Neuronal stem cell (in vitro differentiated cells): ENCODE data around the gene COL8A2.

Source experiments
- DNase-seq: peaks from one replicate; pipeline ENCODE4 v3.0.0-alpha.2; 2013; ENCODE audit warnings: low spot score
- H2AFZ ChIP-seq: one replicate; pipeline ENCODE4 v1.6.1; 2013; ENCODE audit warnings: mild to moderate bottlenecking, low read length, inconsistent platforms
- H2AK5ac ChIP-seq: 2 replicates; pipeline ENCODE4 v1.6.1; 2013; ENCODE audit warnings: low read depth, mild to moderate bottlenecking, inconsistent platforms, low read length, moderate library complexity, mixed read lengths
- H2BK120ac ChIP-seq: 2 replicates; pipeline ENCODE4 v1.6.1; 2013; ENCODE audit warnings: low read depth, mild to moderate bottlenecking, inconsistent platforms, low read length, moderate library complexity, mixed read lengths
- H2BK12ac ChIP-seq: one replicate; pipeline ENCODE4 v1.6.1; 2013; ENCODE audit warnings: low read length, inconsistent platforms
- H2BK15ac ChIP-seq: 2 replicates; pipeline ENCODE4 v1.6.1; 2013; ENCODE audit warnings: mild to moderate bottlenecking, low read length, inconsistent platforms, mixed read lengths
- H2BK5ac ChIP-seq: one replicate; pipeline ENCODE4 v1.6.1; 2013; ENCODE audit warnings: inconsistent platforms, mild to moderate bottlenecking, low read length, moderate library complexity
- H3K14ac ChIP-seq: one replicate; pipeline ENCODE4 v1.6.1; 2013; ENCODE audit warnings: low read length, inconsistent platforms
- H3K18ac ChIP-seq: 2 replicates; pipeline ENCODE4 v1.6.1; 2013; ENCODE audit warnings: low read length, inconsistent platforms
- H3K23ac ChIP-seq: 2 replicates; pipeline ENCODE4 v1.6.1; 2013; ENCODE audit warnings: low read depth, mild to moderate bottlenecking, mixed read lengths, low read length, inconsistent platforms; ENCODE audit not compliant: poor library complexity
- H3K27ac ChIP-seq: replicated peaks from 3 replicates; pipeline ENCODE4 v1.5.1; 2013; ENCODE audit warnings: low read length, inconsistent platforms
- H3K27me3 ChIP-seq, 3 experiments: 2 replicates each; pipeline ENCODE4 v1.6.1; 2013; ENCODE audit warnings: low read length in 3 of 3, mild to moderate bottlenecking in 2 of 3, inconsistent platforms in 1 of 3, low read depth in 1 of 3, mixed read lengths in 1 of 3, moderate library complexity in 1 of 3; ENCODE audit not compliant: control insufficient read depth in 3 of 3, insufficient read depth in 3 of 3
- H3K36me3 ChIP-seq, 2 donors: replicated peaks in 1 of 2; 2 replicates each; pipeline ENCODE4 v1.6.1; 2013; ENCODE audit warnings: low read length in 2 of 2; ENCODE audit not compliant: control insufficient read depth in 2 of 2, insufficient read depth in 2 of 2
- H3K4ac ChIP-seq: 2 replicates; pipeline ENCODE4 v1.6.1; 2013; ENCODE audit warnings: inconsistent platforms, mild to moderate bottlenecking, low read length, moderate library complexity
- H3K4me1 ChIP-seq, 2 donors: 1 replicate in 1 of 2; 2 replicates in 1 of 2; pipeline ENCODE4 v1.6.1; 2013; ENCODE audit warnings: low read length in 2 of 2, low read depth in 1 of 2; ENCODE audit not compliant: control insufficient read depth in 2 of 2, insufficient read depth in 1 of 2
- H3K4me2 ChIP-seq: one replicate; pipeline ENCODE4 v1.6.1; 2013; ENCODE audit warnings: mild to moderate bottlenecking, low read length, inconsistent platforms; ENCODE audit not compliant: insufficient read depth, poor library complexity, severe bottlenecking
- H3K4me3 ChIP-seq, 2 donors: 2 replicates each; pipeline ENCODE4 v1.5.1; 2013; ENCODE audit warnings: low read length in 2 of 2, mild to moderate bottlenecking in 2 of 2, inconsistent platforms in 1 of 2, moderate library complexity in 1 of 2
- H3K79me1 ChIP-seq: one replicate; pipeline ENCODE4 v1.6.1; 2013; ENCODE audit warnings: low read depth, mild to moderate bottlenecking, inconsistent platforms, low read length, moderate library complexity
- H3K9ac ChIP-seq: one replicate; pipeline ENCODE4 v1.6.1; 2013; ENCODE audit warnings: mild to moderate bottlenecking, low read depth, low read length, inconsistent platforms; ENCODE audit not compliant: poor library complexity
- H3K9me3 ChIP-seq, 2 donors: replicated peaks in 1 of 2; 2 replicates each; pipeline versions ENCODE3 to v1.6.1; 2013; ENCODE audit warnings: low read length in 2 of 2, mild to moderate bottlenecking in 2 of 2, inconsistent platforms in 1 of 2, low read depth in 1 of 2, mixed read lengths in 1 of 2, moderate library complexity in 1 of 2; ENCODE audit not compliant: control insufficient read depth in 2 of 2, insufficient read depth in 1 of 2
- H4K8ac ChIP-seq: one replicate; pipeline ENCODE4 v1.6.1; 2013; ENCODE audit warnings: low read depth, mild to moderate bottlenecking, inconsistent platforms, low read length, moderate library complexity
- H4K91ac ChIP-seq: one replicate; pipeline ENCODE4 v1.6.1; 2013; ENCODE audit warnings: low read length, low read depth, mild to moderate bottlenecking, inconsistent platforms; ENCODE audit not compliant: poor library complexity
- WGBS, 2 donors: extraction: QIAGEN DNeasy Blood & Tissue Kit; methylation state at CpG; one replicate each; pipeline ENCODE4 v1.1.7; 2013; ENCODE audit warnings: missing lambda C conversion rate in 2 of 2, mixed read lengths in 1 of 2; ENCODE audit not compliant: insufficient read length in 2 of 2, insufficient replicate concordance in 1 of 2; ENCODE audit errors: extremely low coverage in 2 of 2; 5-methylcytosine and 5-hydroxymethylcytosine counted together

COL8A2 gene

DNA sequence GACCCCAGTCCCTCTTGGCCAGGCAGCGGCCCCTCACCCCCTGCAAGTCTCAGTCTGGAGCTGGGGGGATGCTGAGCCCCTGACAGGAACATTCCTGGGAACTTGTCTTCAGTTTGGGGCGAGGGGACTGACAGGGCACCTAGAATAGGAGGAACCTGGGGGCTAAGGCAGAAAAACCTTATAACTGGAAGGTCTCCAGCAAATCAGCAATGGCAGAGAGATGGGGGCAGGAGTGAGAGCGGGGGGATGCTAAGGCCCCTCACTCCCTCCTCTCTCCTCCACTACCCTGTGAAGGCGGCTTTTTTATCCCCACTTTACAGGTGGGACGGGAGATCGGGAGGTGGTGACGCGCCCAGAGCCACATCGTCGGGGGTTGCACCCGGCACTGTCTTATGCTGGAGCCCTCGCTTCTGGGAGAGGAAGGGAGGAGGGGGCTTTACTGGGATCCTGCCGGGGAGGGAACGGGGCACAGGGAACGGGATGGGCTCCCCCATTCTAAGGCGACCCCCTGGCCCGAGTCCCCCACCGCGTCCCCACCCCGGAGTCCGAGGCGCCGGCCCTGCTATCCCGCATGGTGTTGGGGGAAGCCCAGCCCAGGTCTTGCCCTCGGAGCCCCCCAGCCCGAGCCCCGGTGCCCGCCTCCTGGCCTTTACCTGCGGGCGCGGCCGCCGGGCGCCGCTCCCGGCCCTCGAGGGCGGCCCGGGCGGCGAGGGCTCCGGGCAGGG lies 456 bp downstream of the COL8A2 start:
- Histone ChIP-seq H3K14ac (no peak overlapping the region), H3K27ac (no peak overlapping the region), H3K36me3 (no peaks in the 10 kb centered on the region), H2BK15ac (no peak overlapping the region), H2AFZ (peak overlapping the region; percentile 49), H4K8ac (no peak overlapping the region), H3K9me3 (peaks cover 0 to 3% of the 10 kb centered on the region in 2 donors), H3K4me2 (peak overlapping the region; percentile 73), H3K27me3 (peaks cover 19 to 62% (median 46%) of the 10 kb centered on the region in 3 experiments), H3K4me1 (peaks cover 8 to 10% of the 10 kb centered on the region in 2 donors), H2BK5ac (no peak overlapping the region), H3K9ac (no peak overlapping the region), H3K4ac (no peak overlapping the region), H3K18ac (no peak overlapping the region), H2BK120ac (no peak overlapping the region), H2BK12ac (no peak overlapping the region), H3K23ac (peak overlapping the region; percentile 80), H4K91ac (no peak overlapping the region), H3K4me3 (no peak overlapping the region), H3K79me1 (no peaks in the 10 kb centered on the region), H2AK5ac (peak overlapping the region; percentile 63)
- no CpG with 5 or more reads among the region's 42 CpGs for WGBS, 2 donors
- no peak for DNase-seq

DNA sequence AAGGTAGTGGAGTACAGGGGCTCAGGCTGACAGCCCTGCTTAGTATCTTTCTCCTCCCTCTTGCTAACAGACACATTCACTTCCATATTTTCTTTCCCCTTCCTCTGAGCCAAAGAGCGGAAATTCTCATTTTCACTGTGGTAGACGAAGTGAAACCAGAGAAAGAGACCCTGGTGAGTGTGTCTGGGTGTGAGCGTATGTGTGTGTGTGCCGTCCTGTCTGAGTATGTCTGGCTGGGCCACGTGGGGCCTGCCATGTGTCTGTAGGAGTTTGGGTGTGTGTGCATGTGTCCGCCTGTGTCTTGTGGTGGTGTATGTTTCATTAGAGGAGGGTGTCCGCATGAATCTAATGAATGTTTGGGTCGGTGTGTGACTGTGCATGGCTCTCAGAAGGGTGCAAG lies 1.7 kb downstream of the COL8A2 start:
- H3K23ac ChIP-seq = no peak overlapping the region
- H4K91ac ChIP-seq = no peak overlapping the region
- no peaks in the 10 kb centered on the region for H3K79me1 ChIP-seq
- H3K27me3 ChIP-seq = peaks cover 19 to 63% (median 46%) of the 10 kb centered on the region in 3 experiments
- H2AK5ac ChIP-seq = no peak overlapping the region
- no peak overlapping the region for H4K8ac ChIP-seq
- H3K36me3 ChIP-seq = no peaks in the 10 kb centered on the region
- no peak overlapping the region for H2BK120ac ChIP-seq
- no peak overlapping the region for H3K4ac ChIP-seq
- no peak for DNase-seq
- H3K4me1 ChIP-seq = peaks cover 8 to 12% of the 10 kb centered on the region in 2 donors
- no peak overlapping the region for H3K4me2 ChIP-seq
- H2BK12ac ChIP-seq = no peak overlapping the region
- no CpG with 5 or more reads among the region's 8 CpGs for WGBS, 2 donors
- no peak overlapping the region for H2BK15ac ChIP-seq
- no peak overlapping the region for H3K18ac ChIP-seq
- H3K14ac ChIP-seq = no peak overlapping the region
- H2AFZ ChIP-seq = peak overlapping the region; percentile 33
- peaks cover 0 to 3% of the 10 kb centered on the region in 2 donors for H3K9me3 ChIP-seq
- no peak overlapping the region for H3K4me3 ChIP-seq
- H2BK5ac ChIP-seq = no peak overlapping the region
- H3K27ac ChIP-seq = no peak overlapping the region
- no peak overlapping the region for H3K9ac ChIP-seq

DNA sequence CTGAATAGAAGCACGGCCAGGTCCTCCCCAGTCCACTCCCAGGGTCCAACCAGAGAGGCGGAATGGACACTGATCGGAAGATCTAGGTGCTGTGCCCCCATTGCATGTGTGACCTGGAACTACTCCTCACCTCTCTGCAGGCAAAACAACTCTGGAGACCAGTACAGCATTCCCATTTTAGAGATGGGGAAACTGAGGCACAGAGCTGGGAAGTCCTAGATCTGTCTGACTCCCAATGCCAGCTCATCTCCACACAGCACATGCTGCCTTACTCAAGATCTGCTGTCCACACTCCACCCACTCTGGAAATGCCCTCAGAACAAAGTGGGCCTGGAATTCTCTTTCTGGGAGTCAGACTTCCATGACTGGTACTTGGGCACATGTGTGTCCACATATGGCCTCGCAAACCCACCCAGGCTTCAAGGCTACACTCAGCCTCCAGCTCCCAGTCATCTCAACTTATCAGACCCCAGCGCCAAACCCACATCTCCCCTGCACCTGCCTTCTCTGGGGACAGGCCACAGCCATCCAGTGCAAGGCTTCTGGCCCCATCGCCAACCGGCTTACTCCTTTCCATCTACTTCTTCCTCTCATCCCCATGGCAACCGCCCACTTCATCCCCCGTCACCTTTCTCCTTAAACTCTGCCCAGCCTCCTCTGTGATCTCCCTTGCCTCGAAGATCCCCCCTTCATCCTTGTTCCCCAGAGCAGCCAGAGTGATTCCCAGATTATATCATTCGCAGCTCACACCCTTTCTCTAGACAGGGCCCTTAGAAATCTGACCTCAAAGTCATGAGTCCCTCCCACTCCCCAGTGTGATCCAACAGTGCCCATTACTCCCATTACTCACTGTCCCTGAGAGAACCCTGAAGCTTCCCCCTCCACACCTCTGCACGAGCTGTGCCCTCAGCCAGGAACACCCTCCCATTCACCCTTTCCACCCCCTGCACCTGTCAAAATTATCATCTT lies 2.7 kb downstream of the COL8A2 start:
- H2BK120ac ChIP-seq = no peak overlapping the region
- H3K27ac ChIP-seq = no peak overlapping the region
- H3K4me2 ChIP-seq = no peak overlapping the region
- DNase-seq = no peak
- H4K8ac ChIP-seq = no peak overlapping the region
- H3K18ac ChIP-seq = no peak overlapping the region
- peaks cover 0 to 3% of the 10 kb centered on the region in 2 donors for H3K9me3 ChIP-seq
- no peak overlapping the region for H2BK12ac ChIP-seq
- peaks cover 19 to 69% (median 46%) of the 10 kb centered on the region in 3 experiments for H3K27me3 ChIP-seq
- no peak overlapping the region for H2AK5ac ChIP-seq
- H4K91ac ChIP-seq = no peak overlapping the region
- no CpG with 5 or more reads among the region's 12 CpGs for WGBS, 2 donors
- H3K36me3 ChIP-seq = no peaks in the 10 kb centered on the region
- no peak overlapping the region for H2BK5ac ChIP-seq
- H3K79me1 ChIP-seq = no peaks in the 10 kb centered on the region
- no peak overlapping the region for H3K9ac ChIP-seq
- no peak overlapping the region for H2AFZ ChIP-seq
- H3K4me1 ChIP-seq = peaks cover 8 to 12% of the 10 kb centered on the region in 2 donors
- H3K4me3 ChIP-seq = no peak overlapping the region
- peak overlapping the region; percentile 58 for H2BK15ac ChIP-seq
- H3K14ac ChIP-seq = no peak overlapping the region
- H3K23ac ChIP-seq = no peak overlapping the region
- H3K4ac ChIP-seq = no peak overlapping the region

DNA sequence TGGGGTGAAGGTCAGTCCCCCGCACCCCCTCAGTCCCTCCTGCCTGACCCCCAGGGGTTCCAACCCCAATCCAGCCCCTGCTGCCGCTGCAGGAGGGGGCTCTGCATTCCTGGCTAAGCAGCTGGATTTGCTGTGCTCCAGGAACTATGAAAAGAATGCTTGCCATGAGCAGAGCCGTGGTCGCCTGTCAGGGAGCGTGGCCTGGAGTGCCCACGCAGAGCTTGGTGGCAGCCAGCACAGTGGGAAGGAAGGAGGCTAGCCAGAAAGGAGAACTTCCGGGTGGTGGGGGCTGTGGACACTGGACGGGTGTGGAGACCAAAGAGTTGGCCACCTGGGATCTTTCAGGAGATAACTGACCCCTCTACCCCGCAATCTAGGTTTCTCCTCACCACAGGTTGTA lies 5.6 kb downstream of the COL8A2 start:
- Histone ChIP-seq H3K14ac (peak overlapping the region; percentile 44), H3K23ac (no peak overlapping the region), H3K9ac (no peak overlapping the region), H3K4me2 (no peak overlapping the region), H3K9me3 (no peaks in the 10 kb centered on the region), H3K79me1 (no peaks in the 10 kb centered on the region), H4K8ac (no peak overlapping the region), H3K27me3 (peaks cover 7 to 51% (median 20%) of the 10 kb centered on the region in 3 experiments), H2BK12ac (no peak overlapping the region), H2BK5ac (no peak overlapping the region), H2BK15ac (peak overlapping the region; percentile 67), H3K18ac (peak overlapping the region; percentile 66), H3K4me1 (peaks cover 8 to 10% of the 10 kb centered on the region in 2 donors), H3K36me3 (no peaks in the 10 kb centered on the region), H3K4ac (no peak overlapping the region), H4K91ac (no peak overlapping the region), H3K27ac (no peak overlapping the region), H2AFZ (no peak overlapping the region), H3K4me3 (no peak overlapping the region), H2BK120ac (peak overlapping the region; percentile 19), H2AK5ac (no peak overlapping the region)
- DNase-seq = no peak
- no CpG with 5 or more reads among the region's 9 CpGs for WGBS, 2 donors
